HepG2 (cell line): ENCODE data around the gene HELLS.

Source experiments
- CHD2 ChIP-seq: IDR thresholded peaks from 2 replicates; pipeline ENCODE4 v1.6.1; 2011; ENCODE audit warnings: low read depth, low read length, improper control_type of control experiment
- RCOR2 ChIP-seq: IDR thresholded peaks from 2 replicates; pipeline ENCODE4 v1.6.1; 2016; ENCODE audit warnings: missing biosample characterization, missing genetic modification reagents
- TCF7L2 ChIP-seq: IDR thresholded peaks from 2 replicates; pipeline ENCODE4 v1.6.1; 2011; ENCODE audit warnings: mild to moderate bottlenecking, low read depth, low read length, moderate library complexity
- ZNF224 ChIP-seq: sonication (generic); formaldehyde crosslinking; IDR thresholded peaks from 2 replicates; pipeline ENCODE4 v1.5.0; 2020; ENCODE audit warnings: mild to moderate bottlenecking, missing genetic modification reagents
- ZNF274 ChIP-seq: sonication (generic); formaldehyde crosslinking; IDR thresholded peaks from 2 replicates; pipeline ENCODE4 v1.5.1; 2020; ENCODE audit warnings: mild to moderate bottlenecking, missing genetic modification reagents
- ZNF703 ChIP-seq: sonication (generic); formaldehyde crosslinking; IDR thresholded peaks from 2 replicates; pipeline ENCODE4 v1.5.1; 2020; ENCODE audit warnings: missing genetic modification reagents, mild to moderate bottlenecking, moderate library complexity, borderline replicate concordance
- TF ChIP-seq, protein P1 (sequence below): sonication (generic); formaldehyde crosslinking; IDR thresholded peaks from 2 replicates; pipeline ENCODE4 v1.5.1; 2020; ENCODE audit warnings: mild to moderate bottlenecking, missing genetic modification reagents, moderate library complexity

DNA sequence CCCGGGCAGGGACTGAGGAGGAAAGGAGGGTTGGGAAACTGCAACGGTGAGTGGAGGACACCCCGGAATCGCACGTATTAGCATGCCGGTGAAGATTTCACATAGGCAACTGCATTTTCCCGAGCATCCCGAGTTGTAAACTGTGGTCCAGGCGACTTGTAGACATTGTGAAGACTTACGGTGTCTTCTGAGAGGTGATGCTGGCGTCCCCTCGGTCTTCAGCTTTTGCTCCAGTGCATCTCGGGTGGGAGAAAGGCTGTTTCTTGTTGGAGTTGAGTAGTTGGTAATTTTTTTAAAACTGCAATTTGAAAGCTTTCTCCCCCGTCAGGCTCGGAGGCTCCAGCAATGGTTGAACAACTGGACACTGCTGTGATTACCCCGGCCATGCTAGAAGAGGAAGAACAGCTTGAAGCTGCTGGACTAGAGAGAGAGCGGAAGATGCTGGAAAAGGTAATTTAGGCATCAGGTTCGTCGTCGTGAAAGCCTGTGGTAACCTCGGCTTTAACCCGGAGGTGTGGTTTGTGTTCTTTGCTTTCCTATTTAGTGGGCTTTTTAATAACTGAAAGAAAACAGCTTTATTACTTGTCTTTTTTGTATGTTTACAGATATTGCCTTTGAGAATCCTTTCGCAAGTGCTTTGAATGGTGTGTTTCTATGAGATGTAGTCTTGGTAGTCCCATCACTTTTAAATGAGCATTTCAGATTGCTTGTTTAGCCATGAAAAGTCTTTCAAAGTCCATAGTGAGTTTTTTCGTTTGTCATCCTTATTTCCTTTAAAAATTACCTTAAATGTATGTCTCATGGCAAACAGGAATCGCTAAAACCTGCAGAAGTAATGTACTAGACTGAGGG lies 687 bp downstream of the HELLS start:
- TF ChIP-seq, protein P1, sequence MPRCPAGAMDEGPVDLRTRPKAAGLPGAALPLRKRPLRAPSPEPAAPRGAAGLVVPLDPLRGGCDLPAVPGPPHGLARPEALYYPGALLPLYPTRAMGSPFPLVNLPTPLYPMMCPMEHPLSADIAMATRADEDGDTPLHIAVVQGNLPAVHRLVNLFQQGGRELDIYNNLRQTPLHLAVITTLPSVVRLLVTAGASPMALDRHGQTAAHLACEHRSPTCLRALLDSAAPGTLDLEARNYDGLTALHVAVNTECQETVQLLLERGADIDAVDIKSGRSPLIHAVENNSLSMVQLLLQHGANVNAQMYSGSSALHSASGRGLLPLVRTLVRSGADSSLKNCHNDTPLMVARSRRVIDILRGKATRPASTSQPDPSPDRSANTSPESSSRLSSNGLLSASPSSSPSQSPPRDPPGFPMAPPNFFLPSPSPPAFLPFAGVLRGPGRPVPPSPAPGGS (CRISPR knock-in tag), result no peak
- no peak for TF ChIP-seq ZNF274 (CRISPR knock-in tag)
- no peak for TF ChIP-seq CHD2
- TF ChIP-seq ZNF224, result no peak
- TF ChIP-seq TCF7L2, result no peak
- no peak for TF ChIP-seq ZNF703 (CRISPR knock-in tag)
- TF ChIP-seq RCOR2 (CRISPR knock-in tag), result no peak
